Smooth muscle cell (in vitro differentiated cells): Measurements from ENCODE around the gene PEX11B. TPM values are rescaled to one million over a fixed set of nuclear protein-coding genes. Genes with fewer than 3 reads are reported as not detected.

Source experiments
- DNase-seq: peaks from one replicate; lab custom pipeline; 2025; ENCODE audit not compliant: unreplicated experiment; lab: John Stamatoyannopoulos, UW
- H2AFZ ChIP-seq: fragments of 200-600 bp; sonication (generic); 2 replicates; pipeline ENCODE4 v1.6.0; 2016; ENCODE audit warnings: antibody characterized with exemption, low read depth, mild to moderate bottlenecking
- H3F3A ChIP-seq: fragments of 200-600 bp; sonication (generic); 2 replicates; pipeline ENCODE4 v1.6.0; 2017; ENCODE audit warnings: antibody characterized with exemption, low read depth
- H3K27ac ChIP-seq: fragments of 200-600 bp; sonication (generic); 2 replicates; pipeline ENCODE4 v1.5.1; 2016; ENCODE audit warnings: low read depth, mild to moderate bottlenecking
- H3K27me3 ChIP-seq: fragments of 200-600 bp; sonication (generic); 2 replicates; pipeline ENCODE4 v1.6.1; 2016; ENCODE audit warnings: low read depth, mild to moderate bottlenecking
- H3K36me3 ChIP-seq: fragments of 200-600 bp; sonication (generic); 2 replicates; pipeline ENCODE4 v1.5.1; 2016; ENCODE audit warnings: low read depth
- H3K4me1 ChIP-seq: fragments of 200-600 bp; sonication (generic); 2 replicates; pipeline ENCODE4 v1.5.1; 2016; ENCODE audit warnings: low read depth
- H3K4me2 ChIP-seq: fragments of 200-600 bp; sonication (generic); 2 replicates; pipeline ENCODE4 v1.6.0; 2016; ENCODE audit warnings: mild to moderate bottlenecking
- H3K4me3 ChIP-seq: fragments of 200-600 bp; sonication (generic); 2 replicates; pipeline ENCODE4 v1.5.1; 2016; ENCODE audit warnings: mild to moderate bottlenecking
- H3K79me2 ChIP-seq: fragments of 200-600 bp; sonication (generic); 2 replicates; pipeline ENCODE4 v1.6.0; 2016; ENCODE audit warnings: low read depth, mild to moderate bottlenecking
- H3K9ac ChIP-seq: fragments of 200-600 bp; sonication (generic); 2 replicates; pipeline ENCODE4 v1.6.0; 2016; ENCODE audit warnings: low read depth
- H3K9me3 ChIP-seq: fragments of 200-600 bp; sonication (generic); replicated peaks from 2 replicates; pipeline ENCODE4 v1.5.1; 2016; ENCODE audit warnings: low read depth
- H4K20me1 ChIP-seq: fragments of 200-600 bp; sonication (generic); 2 replicates; pipeline ENCODE4 v1.6.0; 2016; ENCODE audit warnings: low read depth
- WGBS: methylation state at CpG from one replicate; pipeline ENCODE4 v1.1.7; 2016; ENCODE audit warnings: low lambda C conversion rate; 5-methylcytosine and 5-hydroxymethylcytosine counted together
- polyA plus RNA-seq: library from polyadenylated mRNA; unstranded; fragments of >200 nt; fragmentation: Nextera tagmentation; extraction: Ambion mirVana; gene quantifications from 2 replicates; pipeline ENCODE4 v1.2.1, GENCODE V29; 2016
- total RNA-seq: library from RNA; depleted of rRNA; stranded (reverse); fragments of >200 nt; gene quantifications from 2 replicates; pipeline ENCODE4 v1.2.3, GENCODE V29; 2014
- TF ChIP-seq, protein P1 (sequence below): fragments of 200-600 bp; sonication (generic); IDR thresholded peaks from 2 replicates; pipeline ENCODE4 v1.5.1; 2017; ENCODE audit warnings: borderline replicate concordance, mild to moderate bottlenecking, antibody characterized with exemption; ENCODE audit not compliant: insufficient read depth, poor library complexity, severe bottlenecking

PEX11B gene
- total and polyA plus RNA-seq, 2 experiments from 2014 or later, result 22.8 to 28.5 TPM

DNA sequence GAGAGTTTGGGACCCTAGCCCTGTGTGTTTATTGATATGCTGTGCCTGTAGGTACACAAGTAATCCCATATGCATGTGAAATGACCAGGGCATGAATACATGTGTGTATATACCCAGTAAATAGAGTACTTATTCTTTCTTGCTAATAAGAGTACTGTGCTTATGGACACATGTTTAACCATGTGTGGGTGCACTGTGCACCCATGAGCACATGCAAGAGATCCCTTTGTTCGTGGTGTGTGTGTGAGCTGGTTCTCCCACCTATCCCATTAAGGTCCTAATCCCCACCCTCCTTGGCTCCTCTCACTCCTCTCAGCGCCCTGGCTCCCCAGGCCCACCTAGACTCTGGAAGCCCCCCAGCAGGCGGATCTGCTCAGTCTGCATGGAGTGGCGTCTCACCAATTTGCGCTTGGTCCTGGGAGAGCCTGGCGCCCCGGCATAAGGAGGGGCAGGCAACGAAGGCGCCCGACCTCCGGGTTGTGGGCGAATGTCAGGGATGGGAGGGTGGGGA, 41.5 kb upstream of the PEX11B start:
- TF ChIP-seq, protein P1, sequence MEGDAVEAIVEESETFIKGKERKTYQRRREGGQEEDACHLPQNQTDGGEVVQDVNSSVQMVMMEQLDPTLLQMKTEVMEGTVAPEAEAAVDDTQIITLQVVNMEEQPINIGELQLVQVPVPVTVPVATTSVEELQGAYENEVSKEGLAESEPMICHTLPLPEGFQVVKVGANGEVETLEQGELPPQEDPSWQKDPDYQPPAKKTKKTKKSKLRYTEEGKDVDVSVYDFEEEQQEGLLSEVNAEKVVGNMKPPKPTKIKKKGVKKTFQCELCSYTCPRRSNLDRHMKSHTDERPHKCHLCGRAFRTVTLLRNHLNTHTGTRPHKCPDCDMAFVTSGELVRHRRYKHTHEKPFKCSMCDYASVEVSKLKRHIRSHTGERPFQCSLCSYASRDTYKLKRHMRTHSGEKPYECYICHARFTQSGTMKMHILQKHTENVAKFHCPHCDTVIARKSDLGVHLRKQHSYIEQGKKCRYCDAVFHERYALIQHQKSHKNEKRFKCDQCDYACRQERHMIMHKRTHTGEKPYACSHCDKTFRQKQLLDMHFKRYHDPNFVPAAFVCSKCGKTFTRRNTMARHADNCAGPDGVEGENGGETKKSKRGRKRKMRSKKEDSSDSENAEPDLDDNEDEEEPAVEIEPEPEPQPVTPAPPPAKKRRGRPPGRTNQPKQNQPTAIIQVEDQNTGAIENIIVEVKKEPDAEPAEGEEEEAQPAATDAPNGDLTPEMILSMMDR, result no peak
- peaks cover 37% of the 10 kb centered on the region for H3K4me1 ChIP-seq
- no peaks in the 10 kb centered on the region for H3K36me3 ChIP-seq
- DNase-seq, result no peak
- peaks cover 7% of the 10 kb centered on the region for H3F3A ChIP-seq
- peak overlapping the region; percentile 70 for H3K4me3 ChIP-seq
- WGBS, result 12% methylated on average over 9 of the region's 12 CpGs
- H2AFZ ChIP-seq, result peak overlapping the region; percentile 90
- no peaks in the 10 kb centered on the region for H3K27me3 ChIP-seq
- peaks cover 22% of the 10 kb centered on the region for H3K79me2 ChIP-seq
- H3K4me2 ChIP-seq, result peak overlapping the region; percentile 91
- no peak overlapping the region for H3K27ac ChIP-seq
- H3K9me3 ChIP-seq, result no peaks in the 10 kb centered on the region
- peaks cover 4% of the 10 kb centered on the region for H4K20me1 ChIP-seq
- no peak overlapping the region for H3K9ac ChIP-seq

DNA sequence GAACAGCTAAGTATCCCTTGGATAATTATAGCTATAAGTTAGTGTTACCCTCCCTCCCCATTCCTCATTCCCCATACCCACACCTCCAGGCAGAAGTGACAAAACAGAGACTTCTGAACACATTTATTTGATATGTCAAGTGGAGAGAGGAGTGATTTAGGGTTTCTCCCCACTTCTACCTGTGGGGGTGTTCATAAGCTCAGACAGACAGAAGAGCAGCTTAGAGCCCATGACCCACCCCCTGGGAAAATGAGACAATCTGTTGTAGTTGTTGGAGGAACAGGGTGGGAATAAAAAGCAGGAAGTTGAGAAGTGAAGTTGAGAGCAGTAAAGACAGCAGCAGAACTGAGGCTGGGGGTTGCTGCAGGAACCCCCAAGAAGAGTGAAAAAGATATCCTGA, 40.8 kb upstream of the PEX11B start:
- H3K9ac ChIP-seq, result no peak overlapping the region
- H4K20me1 ChIP-seq, result peaks cover 11% of the 10 kb centered on the region
- no peaks in the 10 kb centered on the region for H3K27me3 ChIP-seq
- peaks cover 7% of the 10 kb centered on the region for H3F3A ChIP-seq
- no peak overlapping the region for H2AFZ ChIP-seq
- TF ChIP-seq, protein P1, result no peak
- no peak overlapping the region for H3K4me3 ChIP-seq
- DNase-seq, result no peak
- H3K4me1 ChIP-seq, result peaks cover 35% of the 10 kb centered on the region
- H3K4me2 ChIP-seq, result no peak overlapping the region
- H3K36me3 ChIP-seq, result no peaks in the 10 kb centered on the region
- no peaks in the 10 kb centered on the region for H3K9me3 ChIP-seq
- no peak overlapping the region for H3K27ac ChIP-seq
- peaks cover 29% of the 10 kb centered on the region for H3K79me2 ChIP-seq

DNA sequence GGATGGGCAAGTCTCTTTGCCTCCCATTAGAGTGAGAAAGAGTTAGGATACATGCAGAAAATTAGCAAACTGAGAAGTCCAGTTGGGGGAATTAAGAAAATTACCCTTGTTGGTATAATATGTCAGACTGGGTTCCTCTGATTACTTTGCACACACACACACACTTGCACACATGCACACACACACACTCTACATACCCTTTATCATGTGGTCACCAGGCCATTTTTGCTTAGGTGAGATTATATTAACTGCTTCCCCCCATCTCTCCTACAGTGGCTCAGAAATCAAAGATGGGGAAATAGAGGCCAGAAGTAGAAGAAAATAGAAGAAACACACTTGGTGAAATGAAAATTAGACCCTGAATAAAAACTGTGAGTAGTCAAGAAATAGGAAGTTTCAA, 40.2 kb upstream of the PEX11B start:
- Histone ChIP-seq H3K9me3 (no peaks in the 10 kb centered on the region), H3K79me2 (peaks cover 35% of the 10 kb centered on the region), H3K9ac (no peak overlapping the region), H3K4me2 (peak overlapping the region; percentile 90), H3K36me3 (no peaks in the 10 kb centered on the region), H4K20me1 (peaks cover 12% of the 10 kb centered on the region), H3K27ac (no peak overlapping the region), H3K27me3 (no peaks in the 10 kb centered on the region), H2AFZ (no peak overlapping the region), H3F3A (peaks cover 6% of the 10 kb centered on the region), H3K4me1 (peaks cover 31% of the 10 kb centered on the region), H3K4me3 (no peak overlapping the region)
- no peak for DNase-seq
- TF ChIP-seq, protein P1, result no peak

DNA sequence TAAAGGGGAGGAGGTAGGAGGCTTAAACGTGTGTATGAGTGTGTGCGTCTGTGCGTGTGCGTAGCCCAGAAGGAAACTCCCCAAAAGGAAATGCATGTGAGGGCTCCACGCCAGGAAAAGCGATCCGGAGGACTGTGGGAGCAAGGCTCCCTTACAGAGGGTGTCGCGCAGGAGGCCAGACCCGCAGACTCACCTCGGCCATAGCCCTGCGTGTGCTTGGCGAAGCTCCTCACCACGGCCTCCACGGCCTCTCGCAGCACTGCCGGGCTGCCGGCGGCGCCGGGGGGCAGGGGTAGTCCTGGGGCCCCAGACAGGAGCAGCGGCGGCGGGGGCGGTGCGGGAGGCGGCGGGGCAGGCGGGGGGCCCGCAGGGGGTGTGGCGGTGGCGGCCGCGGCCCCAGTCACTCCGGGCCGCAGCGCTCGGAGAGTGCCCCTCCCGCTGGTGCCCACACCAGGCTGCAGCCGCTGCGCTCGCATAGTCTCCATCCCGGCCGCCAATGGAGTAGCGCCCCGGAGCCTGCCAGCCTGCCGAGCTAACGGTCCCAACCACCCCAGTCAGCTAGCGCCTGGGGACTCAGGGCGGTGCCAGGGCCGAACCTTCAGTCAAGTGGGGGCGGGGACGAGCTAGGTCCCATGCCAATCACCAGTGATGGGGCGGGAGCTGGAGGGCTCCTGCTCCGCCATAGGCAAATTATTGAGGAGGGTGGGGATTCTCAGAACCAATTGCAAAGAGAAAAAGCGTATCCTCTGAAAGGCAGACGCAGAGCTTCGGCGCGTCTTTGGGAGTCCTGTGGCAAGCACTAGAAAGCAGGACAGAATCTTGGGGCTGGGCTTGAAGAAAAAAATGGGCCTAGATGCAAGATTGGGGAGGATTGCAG, 39.2 kb upstream of the PEX11B start, which contains the start of gene LIX1L:
LIX1L (minus strand) TSS at position 575 of the 877 bp plus-strand sequence; CDS start at position 485, 90 bp downstream.
- H3K9ac ChIP-seq, result peak within 1 kb of the TSS; percentile 76
- peaks cover 24% of the 10 kb centered on the region for H3K4me1 ChIP-seq
- peak within 1 kb of the TSS; percentile 74 for H3K4me3 ChIP-seq
- H3K27me3 ChIP-seq, result no peaks in the 10 kb centered on the region
- under 1% methylated on average over 34 of the region's 60 CpGs for WGBS
- peak within 1 kb of the TSS; percentile 80 for H3K27ac ChIP-seq
- H3F3A ChIP-seq, result no peaks in the 10 kb centered on the region
- peak within 1 kb of the TSS; percentile 28 for H2AFZ ChIP-seq
- TF ChIP-seq, protein P1, result no peak
- peaks cover 45% of the 10 kb centered on the region for H3K79me2 ChIP-seq
- peak within 1 kb of the TSS; percentile 90 for H3K4me2 ChIP-seq
- no peaks in the 10 kb centered on the region for H3K9me3 ChIP-seq
- peak; percentile 95 for DNase-seq
- H4K20me1 ChIP-seq, result peaks cover 22% of the 10 kb centered on the region
- H3K36me3 ChIP-seq, result no peaks in the 10 kb centered on the region
